ENCODE results near the gene STRN3. TPM values are rescaled to one million over a fixed set of nuclear protein-coding genes. Genes with fewer than 3 reads are reported as not detected.
"Not testable (repeated sequence)": the region's sequence is repeated elsewhere in the genome, so short reads cannot be mapped to it uniquely, and the experiment has no call there.

The STRN3 gene
- 56.1 TPM for total RNA-seq
- polyA plus RNA-seq (ENCODE audit: insufficient read depth in 1 of 8, insufficient read length in 8 of 8, low replicate concordance in 1 of 8), result 10 to 100 TPM; 31.6 to 46.3 (median 42.1) TPM
- long read RNA-seq, donor 1, partial matches to known transcripts, result 0 of 1 reads
- long read RNA-seq, donor 1, other reads (novel, unspliced or antisense), result 0 of 1 reads
- long read RNA-seq, donor 2, result 0 reads
- long read RNA-seq, donor 3, partial matches to known transcripts, result 5 of 17 reads
- long read RNA-seq, donor 3, other reads (novel, unspliced or antisense), result 8 of 17 reads
- long read RNA-seq, donor 4, partial matches to known transcripts, result 0 of 1 reads
- long read RNA-seq, donor 4, other reads (novel, unspliced or antisense), result 0 of 1 reads
- long read RNA-seq, donor 5, partial matches to known transcripts, result 5 of 6 reads
- long read RNA-seq, donor 5, other reads (novel, unspliced or antisense), result 0 of 6 reads
- long read RNA-seq, donor 6, partial matches to known transcripts, result 0 of 2 reads
- long read RNA-seq, donor 6, other reads (novel, unspliced or antisense), result 0 of 2 reads
- long read RNA-seq, donor 7, partial matches to known transcripts, result 5 of 8 reads
- long read RNA-seq, donor 7, other reads (novel, unspliced or antisense), result 0 of 8 reads
- long read RNA-seq, donor 8, result 0 reads
- long read RNA-seq, donor 9, partial matches to known transcripts, result 0 of 7 reads
- long read RNA-seq, donor 9, other reads (novel, unspliced or antisense), result 7 of 7 reads
- long read RNA-seq, donor 10, partial matches to known transcripts, result 6 of 10 reads
- long read RNA-seq, donor 10, other reads (novel, unspliced or antisense), result 0 of 10 reads
- long read RNA-seq, donor 11, transcript STRN3-201 (16 exons, 3,970 nt), result major isoform, 5 of 5 reads
- long read RNA-seq, donor 11, partial matches to known transcripts, result 0 of 5 reads
- long read RNA-seq, donor 11, other reads (novel, unspliced or antisense), result 0 of 5 reads

DNA sequence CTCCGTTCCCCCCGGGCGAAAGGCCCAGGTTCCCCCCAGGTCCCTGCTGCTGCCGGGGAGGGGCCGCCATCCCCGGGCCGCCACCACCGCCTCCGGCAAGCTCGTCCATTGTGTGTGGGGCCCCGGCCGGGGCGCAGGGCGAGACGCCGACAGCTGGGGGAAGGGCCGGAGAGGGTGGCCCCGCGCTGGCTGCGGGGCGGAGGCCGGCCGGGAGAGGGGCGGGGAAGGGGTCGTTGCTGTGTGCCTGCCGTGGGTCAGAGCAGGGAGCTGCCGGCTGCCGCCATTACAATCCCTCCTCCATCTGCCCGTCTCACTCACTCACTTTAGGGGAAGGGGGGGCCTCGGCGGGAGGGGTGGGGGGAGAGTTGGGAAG is at the start of gene STRN3:
Gene STRN3 (minus strand): TSS at position 303 of the 373 bp plus-strand sequence. CDS start 194 bp downstream, at position 109.
- H3K36me3 ChIP-seq (ENCODE audit: control insufficient read depth, insufficient read depth, low read length), result no peaks in the 10 kb centered on the region
- 1% methylated on average over 17 of the region's 31 CpGs for WGBS (ENCODE audit: insufficient coverage)
- H3K27ac ChIP-seq (ENCODE audit: low read length), result peak within 1 kb of the TSS; percentile 98
- no peaks in the 10 kb centered on the region for H3K27me3 ChIP-seq (ENCODE audit: control insufficient read depth, insufficient read depth, low read length)
- H3K4me1 ChIP-seq (ENCODE audit: control insufficient read depth, insufficient read depth, low read length), result peaks cover 3% of the 10 kb centered on the region
- H3K9me3 ChIP-seq (replicated peaks; ENCODE audit: control insufficient read depth, low read depth, low read length), result no peaks in the 10 kb centered on the region
- peak within 1 kb of the TSS; percentile 88 for H3K4me3 ChIP-seq (ENCODE audit: low read length)
- no peak for DNase-seq

GRCh38 chr14:31075144-31075543 is 49.0 kb upstream of the STRN3 start:
- peaks cover 12% of the 10 kb centered on the region for H3K36me3 ChIP-seq (ENCODE audit: control insufficient read depth, insufficient read depth, low read length)
- H3K9me3 ChIP-seq (replicated peaks; ENCODE audit: control insufficient read depth, low read depth, low read length), result no peaks in the 10 kb centered on the region
- no peaks in the 10 kb centered on the region for H3K4me1 ChIP-seq (ENCODE audit: control insufficient read depth, insufficient read depth, low read length)
- H3K27me3 ChIP-seq (ENCODE audit: control insufficient read depth, insufficient read depth, low read length), result no peaks in the 10 kb centered on the region
- WGBS (ENCODE audit: insufficient coverage), result no CpG with 5 or more reads among the region's 2 CpGs
- DNase-seq, result no peak
- no peak overlapping the region for H3K4me3 ChIP-seq (ENCODE audit: low read length)
- H3K27ac ChIP-seq (ENCODE audit: low read length), result no peak overlapping the region

DNA sequence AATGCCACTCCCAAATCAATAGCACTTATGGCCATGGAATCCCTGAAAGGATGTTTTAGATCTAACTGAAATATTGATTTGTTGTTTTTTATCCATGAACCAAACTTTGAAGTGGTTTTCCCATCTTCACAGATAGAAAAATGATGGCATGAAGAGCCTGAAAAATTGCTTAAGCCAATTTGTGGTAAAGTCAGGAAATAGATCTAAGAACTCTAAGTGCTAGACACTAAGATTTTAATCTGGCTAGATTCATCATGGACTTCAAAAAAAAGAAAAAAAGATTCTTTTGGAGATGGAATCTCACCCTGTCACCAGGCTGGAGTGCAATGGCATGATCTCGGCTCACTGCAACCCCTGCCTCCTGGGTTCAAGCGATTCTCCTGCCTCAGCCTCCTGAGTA is 45.0 kb upstream of the STRN3 start:
- Histone ChIP-seq H3K27me3 (ENCODE audit: control insufficient read depth, insufficient read depth, low read length) (no peaks in the 10 kb centered on the region), H3K36me3 (ENCODE audit: control insufficient read depth, insufficient read depth, low read length) (peaks cover 13% of the 10 kb centered on the region), H3K4me1 (ENCODE audit: control insufficient read depth, insufficient read depth, low read length) (no peaks in the 10 kb centered on the region), H3K27ac (ENCODE audit: low read length) (no peak overlapping the region), H3K9me3 (replicated peaks; ENCODE audit: control insufficient read depth, low read depth, low read length) (no peaks in the 10 kb centered on the region), H3K4me3 (ENCODE audit: low read length) (no peak overlapping the region)
- WGBS (ENCODE audit: insufficient coverage), result no CpG with 5 or more reads among the region's 2 CpGs
- no peak for DNase-seq

- Histone ChIP-seq H3K27ac (ENCODE audit: low read length) (no peak overlapping the region), H3K4me3 (ENCODE audit: low read length) (no peak overlapping the region), H3K27me3 (ENCODE audit: control insufficient read depth, insufficient read depth, low read length) (no peaks in the 10 kb centered on the region), H3K4me1 (ENCODE audit: control insufficient read depth, insufficient read depth, low read length) (no peaks in the 10 kb centered on the region), H3K9me3 (replicated peaks; ENCODE audit: control insufficient read depth, low read depth, low read length) (no peaks in the 10 kb centered on the region), H3K36me3 (ENCODE audit: control insufficient read depth, insufficient read depth, low read length) (peaks cover 13% of the 10 kb centered on the region)
- WGBS (ENCODE audit: insufficient coverage), result 80% methylated on average over 2 of the region's 5 CpGs
- DNase-seq, result no peak
Measured at GRCh38 chr14:31070431-31070830, 44.3 kb upstream of the STRN3 start.

GRCh38 chr14:31069343-31069742 is 43.2 kb upstream of the STRN3 start:
- no peaks in the 10 kb centered on the region for H3K27me3 ChIP-seq (ENCODE audit: control insufficient read depth, insufficient read depth, low read length)
- H3K4me1 ChIP-seq (ENCODE audit: control insufficient read depth, insufficient read depth, low read length), result no peaks in the 10 kb centered on the region
- no peak overlapping the region for H3K4me3 ChIP-seq (ENCODE audit: low read length)
- no peak for DNase-seq
- 93% methylated on average over 2 of the region's 3 CpGs for WGBS (ENCODE audit: insufficient coverage)
- peaks cover 10% of the 10 kb centered on the region for H3K36me3 ChIP-seq (ENCODE audit: control insufficient read depth, insufficient read depth, low read length)
- no peaks in the 10 kb centered on the region for H3K9me3 ChIP-seq (replicated peaks; ENCODE audit: control insufficient read depth, low read depth, low read length)
- no peak overlapping the region for H3K27ac ChIP-seq (ENCODE audit: low read length)

DNA sequence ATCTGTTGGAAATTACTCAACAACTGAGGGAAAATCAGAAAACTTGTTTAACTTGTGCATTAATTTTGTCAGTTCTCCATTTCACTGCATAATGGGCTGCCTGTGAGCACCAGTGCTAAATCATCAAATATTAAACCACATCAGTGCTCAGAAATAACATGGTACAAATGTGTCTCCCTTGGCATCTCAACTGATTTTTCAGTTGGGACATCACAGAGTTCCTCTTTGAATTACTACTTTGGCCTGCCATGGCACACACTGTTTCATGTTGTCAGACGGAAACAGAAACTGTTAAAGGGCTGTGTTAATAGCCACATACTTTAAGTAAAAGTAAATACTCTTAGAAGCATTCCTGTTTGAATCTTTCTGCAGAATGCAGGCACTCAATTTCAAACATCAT is 42.1 kb upstream of the STRN3 start:
- Histone ChIP-seq H3K9me3 (replicated peaks; ENCODE audit: control insufficient read depth, low read depth, low read length) (no peaks in the 10 kb centered on the region), H3K36me3 (ENCODE audit: control insufficient read depth, insufficient read depth, low read length) (peaks cover 6% of the 10 kb centered on the region), H3K27ac (ENCODE audit: low read length) (no peak overlapping the region), H3K4me3 (ENCODE audit: low read length) (no peak overlapping the region), H3K4me1 (ENCODE audit: control insufficient read depth, insufficient read depth, low read length) (no peaks in the 10 kb centered on the region), H3K27me3 (ENCODE audit: control insufficient read depth, insufficient read depth, low read length) (no peaks in the 10 kb centered on the region)
- no peak for DNase-seq
- WGBS (ENCODE audit: insufficient coverage), result no CpG with 5 or more reads among the region's 1 CpG

- H3K27me3 ChIP-seq (ENCODE audit: control insufficient read depth, insufficient read depth, low read length); H3K27ac ChIP-seq (ENCODE audit: low read length); H3K9me3 ChIP-seq (replicated peaks; ENCODE audit: control insufficient read depth, low read depth, low read length); H3K36me3 ChIP-seq (ENCODE audit: control insufficient read depth, insufficient read depth, low read length); H3K4me3 ChIP-seq (ENCODE audit: low read length); H3K4me1 ChIP-seq (ENCODE audit: control insufficient read depth, insufficient read depth, low read length); DNase-seq: not testable (repeated sequence)
- WGBS (ENCODE audit: insufficient coverage), result 100% methylated on average over 3 of the region's 8 CpGs
Measured at GRCh38 chr14:31062908-31063307, 36.7 kb upstream of the STRN3 start.

GRCh38 chr14:31060253-31060875 is 34.2 kb upstream of the STRN3 start:
- WGBS (ENCODE audit: insufficient coverage), result 61% methylated on average over 3 of the region's 6 CpGs
- Histone ChIP-seq H3K4me3 (ENCODE audit: low read length) (no peak overlapping the region), H3K9me3 (replicated peaks; ENCODE audit: control insufficient read depth, low read depth, low read length) (no peaks in the 10 kb centered on the region), H3K36me3 (ENCODE audit: control insufficient read depth, insufficient read depth, low read length) (no peaks in the 10 kb centered on the region), H3K27ac (ENCODE audit: low read length) (no peak overlapping the region), H3K27me3 (ENCODE audit: control insufficient read depth, insufficient read depth, low read length) (no peaks in the 10 kb centered on the region), H3K4me1 (ENCODE audit: control insufficient read depth, insufficient read depth, low read length) (peaks cover 6% of the 10 kb centered on the region)
- DNase-seq, result no peak

DNA sequence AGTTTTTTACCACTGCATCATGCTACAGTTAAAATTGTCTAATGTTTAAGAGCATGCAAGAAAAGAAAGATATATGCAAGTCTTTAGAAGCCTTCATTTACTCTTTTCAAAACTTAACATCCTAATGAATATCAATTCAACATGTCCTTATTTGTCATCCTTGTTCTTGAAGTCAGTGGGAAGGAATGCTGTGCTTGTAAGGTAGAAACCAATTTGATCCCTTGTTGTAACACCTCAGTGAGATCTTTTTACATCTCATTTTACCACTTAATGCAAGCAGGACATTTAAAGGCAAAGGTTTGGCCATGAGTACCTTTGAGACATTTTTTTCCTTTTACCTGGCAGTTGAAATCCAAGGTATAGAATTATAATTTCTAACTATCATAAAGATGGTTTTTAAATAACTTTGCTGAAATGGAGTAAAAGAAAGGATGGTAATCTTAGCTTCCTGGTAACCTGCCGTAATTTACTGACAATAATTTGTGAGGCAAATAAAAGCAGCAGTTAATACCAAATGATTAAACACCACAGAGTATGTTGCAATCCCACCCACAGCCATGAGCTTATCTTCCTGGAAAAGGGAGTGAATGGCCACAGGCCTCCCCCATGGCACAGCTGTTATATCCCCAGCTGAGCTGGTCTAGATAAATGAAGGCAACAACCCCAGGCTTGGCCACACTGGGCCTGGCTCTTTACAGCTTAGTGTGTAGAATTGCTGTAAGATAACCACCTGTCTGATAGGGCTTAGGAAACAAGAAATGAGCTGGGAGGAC is 33.2 kb upstream of the STRN3 start:
- Histone ChIP-seq H3K4me1 (ENCODE audit: control insufficient read depth, insufficient read depth, low read length) (peaks cover 6% of the 10 kb centered on the region), H3K4me3 (ENCODE audit: low read length) (no peak overlapping the region), H3K36me3 (ENCODE audit: control insufficient read depth, insufficient read depth, low read length) (no peaks in the 10 kb centered on the region), H3K27me3 (ENCODE audit: control insufficient read depth, insufficient read depth, low read length) (no peaks in the 10 kb centered on the region), H3K27ac (ENCODE audit: low read length) (peak overlapping the region; percentile 4), H3K9me3 (replicated peaks; ENCODE audit: control insufficient read depth, low read depth, low read length) (no peaks in the 10 kb centered on the region)
- peak; percentile 56 for DNase-seq
- WGBS (ENCODE audit: insufficient coverage), result no CpG with 5 or more reads among the region's 1 CpG
